GM23338 (cell line): Measurements from ENCODE around the gene RFX8. TPM values are rescaled to one million over a fixed set of nuclear protein-coding genes. Genes with fewer than 3 reads are reported as not detected.

Experiments
- ATAC-seq: fragments of 200-7000 bp; cut with Tn5 transposase; 3 replicates; pipeline ENCODE4 v1.9.1; 2020
- DNase-seq: peaks from one replicate; pipeline ENCODE4 v3.0.0-alpha.2; 2015; ENCODE audit warnings: low spot score
- H2AFZ ChIP-seq: fragments of 200-600 bp; sonication (generic); 2 replicates; pipeline ENCODE4 v1.8.0; 2016; ENCODE audit warnings: antibody characterized with exemption, mild to moderate bottlenecking, moderate library complexity
- H3F3A ChIP-seq: fragments of 200-600 bp; sonication (generic); replicated peaks from 2 replicates; pipeline ENCODE4 v1.8.0; 2017; ENCODE audit warnings: antibody characterized with exemption, mixed run types, low read depth
- H3K27ac ChIP-seq: fragments of 200-600 bp; sonication (generic); 2 replicates; pipeline ENCODE4 v1.6.1; 2016; ENCODE audit warnings: low read depth
- H3K27me3 ChIP-seq: fragments of 200-600 bp; sonication (generic); 2 replicates; pipeline ENCODE4 v1.8.0; 2016; ENCODE audit warnings: mild to moderate bottlenecking, mixed run types, moderate library complexity; ENCODE audit not compliant: insufficient read depth
- H3K36me3 ChIP-seq: fragments of 200-600 bp; sonication (generic); 2 replicates; pipeline ENCODE4 v1.8.0; 2016; ENCODE audit warnings: mild to moderate bottlenecking; ENCODE audit not compliant: insufficient read depth
- H3K4me1 ChIP-seq: fragments of 200-600 bp; sonication (generic); 2 replicates; pipeline ENCODE4 v1.8.0; 2016; ENCODE audit warnings: mild to moderate bottlenecking, moderate library complexity; ENCODE audit not compliant: insufficient read depth
- H3K4me2 ChIP-seq: fragments of 200-600 bp; sonication (generic); 2 replicates; pipeline ENCODE4 v1.7.1; 2017; ENCODE audit warnings: mixed run types
- H3K4me3 ChIP-seq: fragments of 200-600 bp; sonication (generic); 2 replicates; pipeline ENCODE4 v1.6.1; 2016; ENCODE audit warnings: mixed run types
- H3K79me2 ChIP-seq: fragments of 200-600 bp; sonication (generic); replicated peaks from 2 replicates; pipeline ENCODE4 v1.8.0; 2017; ENCODE audit warnings: mild to moderate bottlenecking; ENCODE audit not compliant: insufficient read depth
- H3K9me2 ChIP-seq: fragments of 200-600 bp; sonication (generic); 2 replicates; pipeline ENCODE4 v1.8.0; 2017; ENCODE audit not compliant: insufficient read depth
- H4K20me1 ChIP-seq: fragments of 200-600 bp; sonication (generic); replicated peaks from 2 replicates; pipeline ENCODE4 v1.8.0; 2017; ENCODE audit warnings: mild to moderate bottlenecking; ENCODE audit not compliant: insufficient read depth
- H3K27ac Mint-ChIP-seq: 2 replicates; pipeline ENCODE4 v1.8.0; 2020; ENCODE audit warnings: inconsistent platforms, mild to moderate bottlenecking, moderate library complexity, mixed read lengths
- H3K27me3 Mint-ChIP-seq: 3 replicates; pipeline ENCODE4 v1.8.0; 2022; ENCODE audit warnings: low read depth, mild to moderate bottlenecking, moderate library complexity, mixed read lengths, inconsistent platforms; ENCODE audit not compliant: insufficient read depth, poor library complexity
- H3K36me3 Mint-ChIP-seq: 3 replicates; pipeline ENCODE4 v1.8.0; 2021; ENCODE audit warnings: low read depth, mild to moderate bottlenecking, inconsistent platforms, moderate library complexity, mixed read lengths
- H3K4me1 Mint-ChIP-seq: 3 replicates; pipeline ENCODE4 v1.8.0; 2020; ENCODE audit warnings: mild to moderate bottlenecking, inconsistent platforms, mixed read lengths
- H3K4me3 Mint-ChIP-seq: 3 replicates; pipeline ENCODE4 v1.8.0; 2021; ENCODE audit warnings: moderate library complexity, mild to moderate bottlenecking, inconsistent platforms, mixed read lengths
- H3K9me3 Mint-ChIP-seq: 3 replicates; pipeline ENCODE4 v1.8.0; 2020; ENCODE audit warnings: moderate library complexity, mild to moderate bottlenecking, inconsistent platforms, mixed read lengths
- EZH2 ChIP-seq: fragments of 200-600 bp; sonication (generic); IDR thresholded peaks from one replicate; pipeline ENCODE4 v1.8.0; 2017; ENCODE audit warnings: antibody characterized with exemption, mild to moderate bottlenecking, low read depth; ENCODE audit not compliant: unreplicated experiment
- POLR2AphosphoS5 ChIP-seq: IDR thresholded peaks from 2 replicates; pipeline ENCODE4 v1.6.1; 2016; ENCODE audit warnings: antibody characterized with exemption, low read depth
- polyA plus RNA-seq: library from polyadenylated mRNA; unstranded; fragments of >200 nt; fragmentation: Nextera tagmentation; extraction: Ambion mirVana; gene quantifications from 2 replicates; pipeline ENCODE4 v1.2.1, GENCODE V29; 2016
- total RNA-seq: library from RNA; depleted of rRNA; stranded (reverse); fragments of >200 nt; shearing (Covaris generic); gene quantifications from 2 replicates; pipeline ENCODE4 v1.2.3, GENCODE V29; 2014
- TF ChIP-seq, protein P1 (sequence below): IDR thresholded peaks from one replicate; pipeline ENCODE4 v1.6.1; 2018; ENCODE audit warnings: antibody characterized with exemption; ENCODE audit not compliant: unreplicated experiment
- TF ChIP-seq, protein P2 (sequence below), 2 experiments: fragments of 200-600 bp in 1 of 2; sonication (generic) in 1 of 2; conservative IDR thresholded peaks; 2 replicates each; pipeline versions ENCODE4 v1.5.1 to v1.6.1; 2016 to 2017; ENCODE audit warnings: antibody characterized with exemption in 2 of 2, low read depth in 2 of 2, mild to moderate bottlenecking in 2 of 2, moderate library complexity in 1 of 2

RFX8 gene
- total and polyA plus RNA-seq, 2 experiments from 2014 or later, result 0.65 to 1.5 TPM

DNA sequence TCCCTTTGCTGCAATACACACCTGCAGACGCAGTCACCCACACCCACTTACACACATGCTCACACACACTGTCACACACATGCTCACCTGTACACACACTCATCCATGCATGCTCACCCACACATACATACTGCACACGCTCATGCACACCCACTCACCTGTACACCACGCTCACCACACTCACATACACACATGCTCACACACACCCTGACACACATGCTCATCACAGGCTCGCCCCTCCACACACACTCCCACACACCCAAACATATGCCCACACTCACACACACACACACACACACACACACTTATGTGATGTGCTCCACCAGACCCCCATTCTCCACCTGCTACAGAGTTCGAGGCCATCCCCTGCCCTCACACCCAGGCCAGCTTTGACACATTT, 64.8 kb downstream of the RFX8 start (continued):
- TF ChIP-seq, protein P1, sequence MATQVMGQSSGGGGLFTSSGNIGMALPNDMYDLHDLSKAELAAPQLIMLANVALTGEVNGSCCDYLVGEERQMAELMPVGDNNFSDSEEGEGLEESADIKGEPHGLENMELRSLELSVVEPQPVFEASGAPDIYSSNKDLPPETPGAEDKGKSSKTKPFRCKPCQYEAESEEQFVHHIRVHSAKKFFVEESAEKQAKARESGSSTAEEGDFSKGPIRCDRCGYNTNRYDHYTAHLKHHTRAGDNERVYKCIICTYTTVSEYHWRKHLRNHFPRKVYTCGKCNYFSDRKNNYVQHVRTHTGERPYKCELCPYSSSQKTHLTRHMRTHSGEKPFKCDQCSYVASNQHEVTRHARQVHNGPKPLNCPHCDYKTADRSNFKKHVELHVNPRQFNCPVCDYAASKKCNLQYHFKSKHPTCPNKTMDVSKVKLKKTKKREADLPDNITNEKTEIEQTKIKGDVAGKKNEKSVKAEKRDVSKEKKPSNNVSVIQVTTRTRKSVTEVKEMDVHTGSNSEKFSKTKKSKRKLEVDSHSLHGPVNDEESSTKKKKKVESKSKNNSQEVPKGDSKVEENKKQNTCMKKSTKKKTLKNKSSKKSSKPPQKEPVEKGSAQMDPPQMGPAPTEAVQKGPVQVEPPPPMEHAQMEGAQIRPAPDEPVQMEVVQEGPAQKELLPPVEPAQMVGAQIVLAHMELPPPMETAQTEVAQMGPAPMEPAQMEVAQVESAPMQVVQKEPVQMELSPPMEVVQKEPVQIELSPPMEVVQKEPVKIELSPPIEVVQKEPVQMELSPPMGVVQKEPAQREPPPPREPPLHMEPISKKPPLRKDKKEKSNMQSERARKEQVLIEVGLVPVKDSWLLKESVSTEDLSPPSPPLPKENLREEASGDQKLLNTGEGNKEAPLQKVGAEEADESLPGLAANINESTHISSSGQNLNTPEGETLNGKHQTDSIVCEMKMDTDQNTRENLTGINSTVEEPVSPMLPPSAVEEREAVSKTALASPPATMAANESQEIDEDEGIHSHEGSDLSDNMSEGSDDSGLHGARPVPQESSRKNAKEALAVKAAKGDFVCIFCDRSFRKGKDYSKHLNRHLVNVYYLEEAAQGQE, result no peak
- no peak for TF ChIP-seq POLR2AphosphoS5

DNA sequence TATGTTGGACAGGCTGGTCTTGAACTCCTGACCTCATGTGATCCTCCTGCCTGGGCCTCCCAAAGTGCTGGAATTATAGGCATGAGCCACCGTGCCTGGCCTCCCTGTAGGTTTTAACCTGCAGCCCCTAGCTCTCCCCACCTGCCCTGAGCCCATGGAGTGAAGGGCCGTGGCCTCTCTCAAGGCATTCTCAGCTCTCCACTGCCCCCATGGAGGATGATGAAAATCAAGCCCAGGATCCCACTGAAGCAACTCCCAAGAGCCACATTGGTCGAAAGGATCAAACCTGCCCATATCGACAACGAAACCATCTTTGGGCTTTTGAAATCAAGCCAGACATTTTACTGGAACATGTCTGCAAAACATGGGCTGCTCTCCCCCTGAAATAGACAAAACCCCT, 65.2 kb downstream of the RFX8 start:
- no peaks in the 10 kb centered on the region for H3K79me2 ChIP-seq
- no peak overlapping the region for H3K4me2 ChIP-seq
- H3K4me1 ChIP-seq, result no peaks in the 10 kb centered on the region
- no peak overlapping the region for H3K27ac Mint-ChIP-seq
- no peak for TF ChIP-seq EZH2
- TF ChIP-seq, protein P2, sequence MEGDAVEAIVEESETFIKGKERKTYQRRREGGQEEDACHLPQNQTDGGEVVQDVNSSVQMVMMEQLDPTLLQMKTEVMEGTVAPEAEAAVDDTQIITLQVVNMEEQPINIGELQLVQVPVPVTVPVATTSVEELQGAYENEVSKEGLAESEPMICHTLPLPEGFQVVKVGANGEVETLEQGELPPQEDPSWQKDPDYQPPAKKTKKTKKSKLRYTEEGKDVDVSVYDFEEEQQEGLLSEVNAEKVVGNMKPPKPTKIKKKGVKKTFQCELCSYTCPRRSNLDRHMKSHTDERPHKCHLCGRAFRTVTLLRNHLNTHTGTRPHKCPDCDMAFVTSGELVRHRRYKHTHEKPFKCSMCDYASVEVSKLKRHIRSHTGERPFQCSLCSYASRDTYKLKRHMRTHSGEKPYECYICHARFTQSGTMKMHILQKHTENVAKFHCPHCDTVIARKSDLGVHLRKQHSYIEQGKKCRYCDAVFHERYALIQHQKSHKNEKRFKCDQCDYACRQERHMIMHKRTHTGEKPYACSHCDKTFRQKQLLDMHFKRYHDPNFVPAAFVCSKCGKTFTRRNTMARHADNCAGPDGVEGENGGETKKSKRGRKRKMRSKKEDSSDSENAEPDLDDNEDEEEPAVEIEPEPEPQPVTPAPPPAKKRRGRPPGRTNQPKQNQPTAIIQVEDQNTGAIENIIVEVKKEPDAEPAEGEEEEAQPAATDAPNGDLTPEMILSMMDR (conservative IDR thresholded peaks at IDR 0.05; ENCODE audit: low read depth in 2 of 2), result peak; percentile 7 to 53; a peak in 2 of 4 replicates
- H4K20me1 ChIP-seq, result no peaks in the 10 kb centered on the region
- no peak overlapping the region for H3K4me3 Mint-ChIP-seq
- ATAC-seq, result peak; percentile 72
- H3K27me3 Mint-ChIP-seq, result peaks cover 9% of the 10 kb centered on the region
- H3K9me3 Mint-ChIP-seq, result peaks cover 2% of the 10 kb centered on the region; the same call in 2 of the 3 replicates
- no peaks in the 10 kb centered on the region for H3K27me3 ChIP-seq
- H3F3A ChIP-seq, result no peaks in the 10 kb centered on the region
- H3K9me2 ChIP-seq, result no peaks in the 10 kb centered on the region
- DNase-seq, result no peak
- H3K4me3 ChIP-seq, result no peak overlapping the region
- no peak overlapping the region for H3K27ac ChIP-seq
- H2AFZ ChIP-seq, result no peak overlapping the region
- H3K4me1 Mint-ChIP-seq, result peaks cover 12% of the 10 kb centered on the region; the same call in 2 of the 3 replicates
- H3K36me3 Mint-ChIP-seq, result no peaks in the 10 kb centered on the region; the same call in 2 of the 3 replicates
- no peaks in the 10 kb centered on the region for H3K36me3 ChIP-seq

DNA sequence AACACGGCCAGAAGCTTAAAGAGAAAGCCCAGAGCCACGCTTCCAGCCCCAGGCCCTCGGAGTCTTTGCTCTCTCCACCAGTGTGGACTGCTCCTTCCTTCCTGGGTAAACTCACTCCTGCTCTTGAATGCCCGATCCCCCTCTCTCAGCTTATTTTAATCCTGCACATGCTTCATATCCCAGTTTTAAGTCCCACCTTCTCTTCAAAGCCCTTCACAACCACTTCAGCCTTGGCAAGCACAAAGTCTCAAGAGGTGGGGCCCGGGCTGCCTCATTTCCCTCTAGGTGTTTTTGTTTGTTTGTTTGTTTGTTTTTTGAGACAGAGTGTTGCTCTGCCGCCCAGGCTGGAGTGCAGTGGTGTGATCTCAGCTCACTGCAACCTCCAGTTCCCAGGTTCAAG, 66.0 kb downstream of the RFX8 start:
- TF ChIP-seq POLR2AphosphoS5 (no peak), EZH2 (no peak)
- DNase-seq (no peak), ATAC-seq (no peak)
- H3K4me3 Mint-ChIP-seq, result no peak overlapping the region
- Histone ChIP-seq H3K27ac (no peak overlapping the region), H3K36me3 (no peaks in the 10 kb centered on the region), H3K79me2 (no peaks in the 10 kb centered on the region), H4K20me1 (no peaks in the 10 kb centered on the region), H3K4me3 (no peak overlapping the region), H3K27me3 (no peaks in the 10 kb centered on the region), H3K9me2 (no peaks in the 10 kb centered on the region), H3K4me2 (no peak overlapping the region), H3F3A (no peaks in the 10 kb centered on the region), H2AFZ (peak overlapping the region; percentile 38; the same call in 1 of the 2 replicates), H3K4me1 (no peaks in the 10 kb centered on the region)
- H3K27ac Mint-ChIP-seq, result no peak overlapping the region
- H3K9me3 Mint-ChIP-seq, result no peaks in the 10 kb centered on the region
- H3K36me3 Mint-ChIP-seq, result no peaks in the 10 kb centered on the region
- peaks cover 12% of the 10 kb centered on the region; the same call in 2 of the 3 replicates for H3K4me1 Mint-ChIP-seq
- peaks cover 11% of the 10 kb centered on the region for H3K27me3 Mint-ChIP-seq
